GM23338 (cell line): ENCODE data around the gene CCDC187. TPM values are rescaled to one million over a fixed set of nuclear protein-coding genes. Genes with fewer than 3 reads are reported as not detected.

Experiments used
- ATAC-seq: fragments of 200-7000 bp; cut with Tn5 transposase; 3 replicates; pipeline ENCODE4 v1.9.1; 2020
- DNase-seq: peaks from one replicate; pipeline ENCODE4 v3.0.0-alpha.2; 2015; ENCODE audit warnings: low spot score
- H2AFZ ChIP-seq: fragments of 200-600 bp; sonication (generic); 2 replicates; pipeline ENCODE4 v1.8.0; 2016; ENCODE audit warnings: antibody characterized with exemption, mild to moderate bottlenecking, moderate library complexity
- H3F3A ChIP-seq: fragments of 200-600 bp; sonication (generic); replicated peaks from 2 replicates; pipeline ENCODE4 v1.8.0; 2017; ENCODE audit warnings: antibody characterized with exemption, mixed run types, low read depth
- H3K27ac ChIP-seq: fragments of 200-600 bp; sonication (generic); 2 replicates; pipeline ENCODE4 v1.6.1; 2016; ENCODE audit warnings: low read depth
- H3K27me3 ChIP-seq: fragments of 200-600 bp; sonication (generic); 2 replicates; pipeline ENCODE4 v1.8.0; 2016; ENCODE audit warnings: mild to moderate bottlenecking, mixed run types, moderate library complexity; ENCODE audit not compliant: insufficient read depth
- H3K36me3 ChIP-seq: fragments of 200-600 bp; sonication (generic); 2 replicates; pipeline ENCODE4 v1.8.0; 2016; ENCODE audit warnings: mild to moderate bottlenecking; ENCODE audit not compliant: insufficient read depth
- H3K4me1 ChIP-seq: fragments of 200-600 bp; sonication (generic); 2 replicates; pipeline ENCODE4 v1.8.0; 2016; ENCODE audit warnings: mild to moderate bottlenecking, moderate library complexity; ENCODE audit not compliant: insufficient read depth
- H3K4me2 ChIP-seq: fragments of 200-600 bp; sonication (generic); 2 replicates; pipeline ENCODE4 v1.7.1; 2017; ENCODE audit warnings: mixed run types
- H3K4me3 ChIP-seq: fragments of 200-600 bp; sonication (generic); 2 replicates; pipeline ENCODE4 v1.6.1; 2016; ENCODE audit warnings: mixed run types
- H3K79me2 ChIP-seq: fragments of 200-600 bp; sonication (generic); replicated peaks from 2 replicates; pipeline ENCODE4 v1.8.0; 2017; ENCODE audit warnings: mild to moderate bottlenecking; ENCODE audit not compliant: insufficient read depth
- H3K9me2 ChIP-seq: fragments of 200-600 bp; sonication (generic); 2 replicates; pipeline ENCODE4 v1.8.0; 2017; ENCODE audit not compliant: insufficient read depth
- H4K20me1 ChIP-seq: fragments of 200-600 bp; sonication (generic); replicated peaks from 2 replicates; pipeline ENCODE4 v1.8.0; 2017; ENCODE audit warnings: mild to moderate bottlenecking; ENCODE audit not compliant: insufficient read depth
- H3K27ac Mint-ChIP-seq: 2 replicates; pipeline ENCODE4 v1.8.0; 2020; ENCODE audit warnings: inconsistent platforms, mild to moderate bottlenecking, moderate library complexity, mixed read lengths
- H3K27me3 Mint-ChIP-seq: 3 replicates; pipeline ENCODE4 v1.8.0; 2022; ENCODE audit warnings: low read depth, mild to moderate bottlenecking, moderate library complexity, mixed read lengths, inconsistent platforms; ENCODE audit not compliant: insufficient read depth, poor library complexity
- H3K36me3 Mint-ChIP-seq: 3 replicates; pipeline ENCODE4 v1.8.0; 2021; ENCODE audit warnings: low read depth, mild to moderate bottlenecking, inconsistent platforms, moderate library complexity, mixed read lengths
- H3K4me1 Mint-ChIP-seq: 3 replicates; pipeline ENCODE4 v1.8.0; 2020; ENCODE audit warnings: mild to moderate bottlenecking, inconsistent platforms, mixed read lengths
- H3K4me3 Mint-ChIP-seq: 3 replicates; pipeline ENCODE4 v1.8.0; 2021; ENCODE audit warnings: moderate library complexity, mild to moderate bottlenecking, inconsistent platforms, mixed read lengths
- H3K9me3 Mint-ChIP-seq: 3 replicates; pipeline ENCODE4 v1.8.0; 2020; ENCODE audit warnings: moderate library complexity, mild to moderate bottlenecking, inconsistent platforms, mixed read lengths
- CREB1 ChIP-seq: fragments of 250-450 bp; sonication (Bioruptor Pico); IDR thresholded peaks from 2 replicates; pipeline ENCODE4 v1.5.0; 2020; ENCODE audit warnings: low read depth, mild to moderate bottlenecking, moderate library complexity
- EZH2 ChIP-seq: fragments of 200-600 bp; sonication (generic); IDR thresholded peaks from one replicate; pipeline ENCODE4 v1.8.0; 2017; ENCODE audit warnings: antibody characterized with exemption, mild to moderate bottlenecking, low read depth; ENCODE audit not compliant: unreplicated experiment
- EZH2phosphoT487 ChIP-seq: fragments of 200-600 bp; sonication (generic); IDR thresholded peaks from one replicate; pipeline ENCODE4 v1.8.1; 2018; ENCODE audit warnings: antibody characterized with exemption; ENCODE audit not compliant: unreplicated experiment
- JUNB ChIP-seq: IDR thresholded peaks from one replicate; pipeline ENCODE4 v1.6.1; 2016; ENCODE audit warnings: antibody characterized with exemption; ENCODE audit not compliant: unreplicated experiment
- NANOG ChIP-seq: IDR thresholded peaks from 2 replicates; pipeline ENCODE4 v1.6.1; 2016; ENCODE audit warnings: antibody characterized with exemption, borderline replicate concordance
- polyA plus RNA-seq: library from polyadenylated mRNA; unstranded; fragments of >200 nt; fragmentation: Nextera tagmentation; extraction: Ambion mirVana; gene quantifications from 2 replicates; pipeline ENCODE4 v1.2.1, GENCODE V29; 2016
- total RNA-seq: library from RNA; depleted of rRNA; stranded (reverse); fragments of >200 nt; shearing (Covaris generic); gene quantifications from 2 replicates; pipeline ENCODE4 v1.2.3, GENCODE V29; 2014
- TF ChIP-seq, protein P1 (sequence below): fragments of 250-450 bp; sonication (Bioruptor Pico); IDR thresholded peaks from 2 replicates; pipeline ENCODE4 v1.5.0; 2020; ENCODE audit warnings: mild to moderate bottlenecking, moderate library complexity
- TF ChIP-seq, protein P2 (sequence below), 2 experiments: fragments of 200-600 bp in 1 of 2; sonication (generic) in 1 of 2; conservative IDR thresholded peaks; 2 replicates each; pipeline versions ENCODE4 v1.5.1 to v1.6.1; 2016 to 2017; ENCODE audit warnings: antibody characterized with exemption in 2 of 2, low read depth in 2 of 2, mild to moderate bottlenecking in 2 of 2, moderate library complexity in 1 of 2
- TF ChIP-seq, protein P3 (sequence below): IDR thresholded peaks from one replicate; pipeline ENCODE4 v1.6.1; 2018; ENCODE audit warnings: antibody characterized with exemption; ENCODE audit not compliant: unreplicated experiment

Gene CCDC187
- total and polyA plus RNA-seq, 2 experiments from 2014 or later: 0.14 TPM; not detected in 1

DNA sequence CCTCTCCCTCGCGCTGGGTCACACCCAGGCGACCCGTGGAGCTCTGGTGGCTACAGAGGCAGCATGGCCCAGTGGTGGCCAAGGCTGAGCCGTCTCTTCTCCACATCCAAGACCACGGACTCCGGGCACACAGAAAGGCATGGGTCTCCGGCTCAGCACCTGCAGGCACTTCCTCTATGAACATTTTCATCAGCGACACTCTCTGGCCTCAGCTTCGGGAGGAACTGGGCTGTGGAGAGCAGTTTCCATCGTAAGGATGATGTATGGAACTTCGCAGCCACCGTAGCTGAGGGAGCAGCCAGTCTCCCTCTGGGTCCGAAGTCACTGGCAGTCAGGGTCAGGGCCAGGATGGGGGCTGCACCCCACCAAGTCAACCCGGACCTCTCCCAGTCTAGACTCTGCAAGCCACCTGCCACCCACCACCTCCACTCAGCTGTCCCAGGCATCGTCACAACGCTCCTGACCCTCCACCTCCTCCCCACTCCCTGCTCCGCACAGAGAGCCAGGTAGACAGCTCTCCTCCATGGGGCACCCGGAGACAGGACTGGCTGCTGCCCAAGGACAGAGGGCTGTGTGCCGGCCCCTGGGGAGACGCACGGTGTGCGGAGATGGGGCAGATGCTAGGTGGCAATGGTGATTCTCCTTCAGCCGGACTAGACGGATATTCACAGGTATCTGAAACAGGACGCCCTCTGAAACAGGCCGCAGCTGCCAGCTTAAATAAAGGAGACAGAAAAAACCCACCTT is 68.0 kb downstream of the CCDC187 start:
- Histone ChIP-seq H3K4me2 (no peak overlapping the region), H3K9me2 (no peaks in the 10 kb centered on the region), H4K20me1 (peaks cover 33% of the 10 kb centered on the region), H3F3A (no peaks in the 10 kb centered on the region), H3K4me3 (no peak overlapping the region), H3K4me1 (no peaks in the 10 kb centered on the region), H2AFZ (no peak overlapping the region), H3K36me3 (no peaks in the 10 kb centered on the region), H3K27ac (no peak overlapping the region), H3K79me2 (peaks cover 80% of the 10 kb centered on the region), H3K27me3 (no peaks in the 10 kb centered on the region)
- peaks cover 3% of the 10 kb centered on the region; the same call in 2 of the 3 replicates for H3K36me3 Mint-ChIP-seq
- H3K27me3 Mint-ChIP-seq: peaks cover 7% of the 10 kb centered on the region
- no peak for ATAC-seq
- no peaks in the 10 kb centered on the region for H3K9me3 Mint-ChIP-seq
- TF ChIP-seq, protein P1, sequence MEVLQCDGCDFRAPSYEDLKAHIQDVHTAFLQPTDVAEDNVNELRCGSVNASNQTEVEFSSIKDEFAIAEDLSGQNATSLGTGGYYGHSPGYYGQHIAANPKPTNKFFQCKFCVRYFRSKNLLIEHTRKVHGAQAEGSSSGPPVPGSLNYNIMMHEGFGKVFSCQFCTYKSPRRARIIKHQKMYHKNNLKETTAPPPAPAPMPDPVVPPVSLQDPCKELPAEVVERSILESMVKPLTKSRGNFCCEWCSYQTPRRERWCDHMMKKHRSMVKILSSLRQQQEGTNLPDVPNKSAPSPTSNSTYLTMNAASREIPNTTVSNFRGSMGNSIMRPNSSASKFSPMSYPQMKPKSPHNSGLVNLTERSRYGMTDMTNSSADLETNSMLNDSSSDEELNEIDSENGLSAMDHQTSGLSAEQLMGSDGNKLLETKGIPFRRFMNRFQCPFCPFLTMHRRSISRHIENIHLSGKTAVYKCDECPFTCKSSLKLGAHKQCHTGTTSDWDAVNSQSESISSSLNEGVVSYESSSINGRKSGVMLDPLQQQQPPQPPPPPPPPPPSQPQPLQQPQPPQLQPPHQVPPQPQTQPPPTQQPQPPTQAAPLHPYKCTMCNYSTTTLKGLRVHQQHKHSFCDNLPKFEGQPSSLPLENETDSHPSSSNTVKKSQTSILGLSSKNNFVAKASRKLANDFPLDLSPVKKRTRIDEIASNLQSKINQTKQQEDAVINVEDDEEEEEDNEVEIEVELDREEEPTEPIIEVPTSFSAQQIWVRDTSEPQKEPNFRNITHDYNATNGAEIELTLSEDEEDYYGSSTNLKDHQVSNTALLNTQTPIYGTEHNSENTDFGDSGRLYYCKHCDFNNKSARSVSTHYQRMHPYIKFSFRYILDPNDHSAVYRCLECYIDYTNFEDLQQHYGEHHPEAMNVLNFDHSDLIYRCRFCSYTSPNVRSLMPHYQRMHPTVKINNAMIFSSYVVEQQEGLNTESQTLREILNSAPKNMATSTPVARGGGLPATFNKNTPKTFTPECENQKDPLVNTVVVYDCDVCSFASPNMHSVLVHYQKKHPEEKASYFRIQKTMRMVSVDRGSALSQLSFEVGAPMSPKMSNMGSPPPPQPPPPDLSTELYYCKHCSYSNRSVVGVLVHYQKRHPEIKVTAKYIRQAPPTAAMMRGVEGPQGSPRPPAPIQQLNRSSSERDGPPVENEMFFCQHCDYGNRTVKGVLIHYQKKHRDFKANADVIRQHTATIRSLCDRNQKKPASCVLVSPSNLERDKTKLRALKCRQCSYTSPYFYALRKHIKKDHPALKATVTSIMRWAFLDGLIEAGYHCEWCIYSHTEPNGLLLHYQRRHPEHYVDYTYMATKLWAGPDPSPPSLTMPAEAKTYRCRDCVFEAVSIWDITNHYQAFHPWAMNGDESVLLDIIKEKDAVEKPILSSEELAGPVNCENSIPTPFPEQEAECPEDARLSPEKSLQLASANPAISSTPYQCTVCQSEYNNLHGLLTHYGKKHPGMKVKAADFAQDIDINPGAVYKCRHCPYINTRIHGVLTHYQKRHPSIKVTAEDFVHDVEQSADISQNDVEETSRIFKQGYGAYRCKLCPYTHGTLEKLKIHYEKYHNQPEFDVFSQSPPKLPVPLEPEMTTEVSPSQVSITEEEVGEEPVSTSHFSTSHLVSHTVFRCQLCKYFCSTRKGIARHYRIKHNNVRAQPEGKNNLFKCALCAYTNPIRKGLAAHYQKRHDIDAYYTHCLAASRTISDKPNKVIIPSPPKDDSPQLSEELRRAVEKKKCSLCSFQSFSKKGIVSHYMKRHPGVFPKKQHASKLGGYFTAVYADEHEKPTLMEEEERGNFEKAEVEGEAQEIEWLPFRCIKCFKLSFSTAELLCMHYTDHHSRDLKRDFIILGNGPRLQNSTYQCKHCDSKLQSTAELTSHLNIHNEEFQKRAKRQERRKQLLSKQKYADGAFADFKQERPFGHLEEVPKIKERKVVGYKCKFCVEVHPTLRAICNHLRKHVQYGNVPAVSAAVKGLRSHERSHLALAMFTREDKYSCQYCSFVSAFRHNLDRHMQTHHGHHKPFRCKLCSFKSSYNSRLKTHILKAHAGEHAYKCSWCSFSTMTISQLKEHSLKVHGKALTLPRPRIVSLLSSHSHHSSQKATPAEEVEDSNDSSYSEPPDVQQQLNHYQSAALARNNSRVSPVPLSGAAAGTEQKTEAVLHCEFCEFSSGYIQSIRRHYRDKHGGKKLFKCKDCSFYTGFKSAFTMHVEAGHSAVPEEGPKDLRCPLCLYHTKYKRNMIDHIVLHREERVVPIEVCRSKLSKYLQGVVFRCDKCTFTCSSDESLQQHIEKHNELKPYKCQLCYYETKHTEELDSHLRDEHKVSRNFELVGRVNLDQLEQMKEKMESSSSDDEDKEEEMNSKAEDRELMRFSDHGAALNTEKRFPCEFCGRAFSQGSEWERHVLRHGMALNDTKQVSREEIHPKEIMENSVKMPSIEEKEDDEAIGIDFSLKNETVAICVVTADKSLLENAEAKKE (CRISPR knock-in tag): no peak
- no peak for TF ChIP-seq JUNB
- TF ChIP-seq CREB1 (CRISPR knock-in tag): no peak
- no peak overlapping the region for H3K27ac Mint-ChIP-seq
- peaks cover 14% of the 10 kb centered on the region for H3K4me1 Mint-ChIP-seq
- H3K4me3 Mint-ChIP-seq: no peak overlapping the region
- DNase-seq: no peak

DNA sequence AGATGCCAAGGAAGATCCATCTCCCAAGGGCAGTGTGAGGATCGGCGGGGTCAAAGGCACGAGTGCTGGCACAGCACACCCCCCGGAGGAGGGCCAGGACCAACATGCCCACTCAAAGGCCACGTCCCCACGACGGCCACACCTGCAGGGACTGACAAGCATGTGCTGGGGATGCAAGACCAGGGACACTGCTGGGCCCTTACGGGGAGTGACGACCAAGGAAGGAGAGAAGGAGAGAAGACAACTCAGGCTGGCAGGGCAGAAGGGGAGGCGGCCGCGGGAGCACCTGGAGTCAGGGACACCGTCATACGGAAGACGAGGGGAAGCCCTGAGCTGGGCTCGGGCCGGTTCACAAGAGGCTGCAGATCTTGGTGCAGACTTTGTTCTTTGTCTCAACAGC is 68.7 kb downstream of the CCDC187 start:
- no peak for DNase-seq
- H2AFZ ChIP-seq: no peak overlapping the region
- H3K27ac Mint-ChIP-seq: no peak overlapping the region
- no peak overlapping the region for H3K27ac ChIP-seq
- peaks cover 3% of the 10 kb centered on the region; the same call in 2 of the 3 replicates for H3K36me3 Mint-ChIP-seq
- no peak overlapping the region; the same call in 2 of the 3 replicates for H3K4me3 Mint-ChIP-seq
- no peaks in the 10 kb centered on the region for H3K9me2 ChIP-seq
- TF ChIP-seq, protein P2, sequence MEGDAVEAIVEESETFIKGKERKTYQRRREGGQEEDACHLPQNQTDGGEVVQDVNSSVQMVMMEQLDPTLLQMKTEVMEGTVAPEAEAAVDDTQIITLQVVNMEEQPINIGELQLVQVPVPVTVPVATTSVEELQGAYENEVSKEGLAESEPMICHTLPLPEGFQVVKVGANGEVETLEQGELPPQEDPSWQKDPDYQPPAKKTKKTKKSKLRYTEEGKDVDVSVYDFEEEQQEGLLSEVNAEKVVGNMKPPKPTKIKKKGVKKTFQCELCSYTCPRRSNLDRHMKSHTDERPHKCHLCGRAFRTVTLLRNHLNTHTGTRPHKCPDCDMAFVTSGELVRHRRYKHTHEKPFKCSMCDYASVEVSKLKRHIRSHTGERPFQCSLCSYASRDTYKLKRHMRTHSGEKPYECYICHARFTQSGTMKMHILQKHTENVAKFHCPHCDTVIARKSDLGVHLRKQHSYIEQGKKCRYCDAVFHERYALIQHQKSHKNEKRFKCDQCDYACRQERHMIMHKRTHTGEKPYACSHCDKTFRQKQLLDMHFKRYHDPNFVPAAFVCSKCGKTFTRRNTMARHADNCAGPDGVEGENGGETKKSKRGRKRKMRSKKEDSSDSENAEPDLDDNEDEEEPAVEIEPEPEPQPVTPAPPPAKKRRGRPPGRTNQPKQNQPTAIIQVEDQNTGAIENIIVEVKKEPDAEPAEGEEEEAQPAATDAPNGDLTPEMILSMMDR (conservative IDR thresholded peaks at IDR 0.05; ENCODE audit: low read depth in 2 of 2): no peak
- TF ChIP-seq JUNB: no peak
- no peak for TF ChIP-seq EZH2
- TF ChIP-seq EZH2phosphoT487: no peak
- TF ChIP-seq, protein P3, sequence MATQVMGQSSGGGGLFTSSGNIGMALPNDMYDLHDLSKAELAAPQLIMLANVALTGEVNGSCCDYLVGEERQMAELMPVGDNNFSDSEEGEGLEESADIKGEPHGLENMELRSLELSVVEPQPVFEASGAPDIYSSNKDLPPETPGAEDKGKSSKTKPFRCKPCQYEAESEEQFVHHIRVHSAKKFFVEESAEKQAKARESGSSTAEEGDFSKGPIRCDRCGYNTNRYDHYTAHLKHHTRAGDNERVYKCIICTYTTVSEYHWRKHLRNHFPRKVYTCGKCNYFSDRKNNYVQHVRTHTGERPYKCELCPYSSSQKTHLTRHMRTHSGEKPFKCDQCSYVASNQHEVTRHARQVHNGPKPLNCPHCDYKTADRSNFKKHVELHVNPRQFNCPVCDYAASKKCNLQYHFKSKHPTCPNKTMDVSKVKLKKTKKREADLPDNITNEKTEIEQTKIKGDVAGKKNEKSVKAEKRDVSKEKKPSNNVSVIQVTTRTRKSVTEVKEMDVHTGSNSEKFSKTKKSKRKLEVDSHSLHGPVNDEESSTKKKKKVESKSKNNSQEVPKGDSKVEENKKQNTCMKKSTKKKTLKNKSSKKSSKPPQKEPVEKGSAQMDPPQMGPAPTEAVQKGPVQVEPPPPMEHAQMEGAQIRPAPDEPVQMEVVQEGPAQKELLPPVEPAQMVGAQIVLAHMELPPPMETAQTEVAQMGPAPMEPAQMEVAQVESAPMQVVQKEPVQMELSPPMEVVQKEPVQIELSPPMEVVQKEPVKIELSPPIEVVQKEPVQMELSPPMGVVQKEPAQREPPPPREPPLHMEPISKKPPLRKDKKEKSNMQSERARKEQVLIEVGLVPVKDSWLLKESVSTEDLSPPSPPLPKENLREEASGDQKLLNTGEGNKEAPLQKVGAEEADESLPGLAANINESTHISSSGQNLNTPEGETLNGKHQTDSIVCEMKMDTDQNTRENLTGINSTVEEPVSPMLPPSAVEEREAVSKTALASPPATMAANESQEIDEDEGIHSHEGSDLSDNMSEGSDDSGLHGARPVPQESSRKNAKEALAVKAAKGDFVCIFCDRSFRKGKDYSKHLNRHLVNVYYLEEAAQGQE: no peak
- no peak for TF ChIP-seq NANOG
- no peaks in the 10 kb centered on the region for H3K36me3 ChIP-seq
- H3K4me2 ChIP-seq: no peak overlapping the region
- H3K4me1 ChIP-seq: no peaks in the 10 kb centered on the region
- peaks cover 14% of the 10 kb centered on the region for H3K4me1 Mint-ChIP-seq
- no peak for ATAC-seq
- no peaks in the 10 kb centered on the region for H3K27me3 ChIP-seq
- peaks cover 80% of the 10 kb centered on the region for H3K79me2 ChIP-seq
- H3K27me3 Mint-ChIP-seq: peaks cover 7% of the 10 kb centered on the region
- peaks cover 35% of the 10 kb centered on the region for H4K20me1 ChIP-seq
- H3K4me3 ChIP-seq: no peak overlapping the region
- no peaks in the 10 kb centered on the region for H3F3A ChIP-seq
- H3K9me3 Mint-ChIP-seq: no peaks in the 10 kb centered on the region
